B cell (primary cell): Measurements from ENCODE around the gene TBC1D4. TPM values are rescaled to one million over a fixed set of nuclear protein-coding genes. Genes with fewer than 3 reads are reported as not detected.

ENCODE experiments used
- ATAC-seq: fragments of 200-7000 bp; cut with Tn5 transposase; one replicate; pipeline ENCODE4 v1.10.0; 2021; ENCODE audit warnings: low read depth, mild to moderate bottlenecking, moderate number of reproducible peaks, moderate library complexity
- CTCF ChIA-PET: fragments of 350-600 bp; sonication (Branson Sonifier 250); formaldehyde crosslinking; loops from one replicate; lab custom pipeline; 2021; ENCODE audit warnings: antibody characterized with exemption, inconsistent platforms; lab: Charles Lee
- POLR2A ChIA-PET: fragments of 350-600 bp; sonication (Branson Sonifier 250); formaldehyde crosslinking; loops from one replicate; lab custom pipeline; 2021; ENCODE audit warnings: antibody characterized with exemption; lab: Charles Lee
- DNase-seq: peaks from one replicate; pipeline ENCODE4 v3.0.0; 2013
- H2AFZ ChIP-seq: 2 replicates; pipeline ENCODE4 v1.6.1; 2012; ENCODE audit warnings: mild to moderate bottlenecking, low read depth, low read length; ENCODE audit not compliant: insufficient read depth, poor library complexity, severe bottlenecking
- H3K27ac ChIP-seq, 2 donors: 1 replicate in 1 of 2; 2 replicates in 1 of 2; pipeline ENCODE4 v1.5.1; 2012 to 2013; ENCODE audit warnings: low read length in 2 of 2, mild to moderate bottlenecking in 2 of 2, moderate library complexity in 1 of 2
- H3K27me3 ChIP-seq, 4 experiments: fragments of 200-600 bp in 1 of 4; sonication (generic) in 1 of 4; replicated peaks in 1 of 4; 1 replicate in 2 of 4; 2 replicates in 2 of 4; pipeline versions ENCODE4 v1.6.1 to v1.7.0; 2013 to 2016; ENCODE audit warnings: low read length in 3 of 4, mild to moderate bottlenecking in 2 of 4, mixed read lengths in 1 of 4, moderate library complexity in 1 of 4; ENCODE audit not compliant: insufficient read depth in 4 of 4, control insufficient read depth in 3 of 4; ENCODE audit errors: control extremely low read depth in 1 of 4
- H3K36me3 ChIP-seq, 2 experiments: replicated peaks in 1 of 2; 1 replicate in 1 of 2; 2 replicates in 1 of 2; pipeline versions ENCODE4 v1.6.1 to v1.7.1; 2013; ENCODE audit warnings: low read length in 1 of 2; ENCODE audit not compliant: insufficient read depth in 2 of 2, control insufficient read depth in 1 of 2; ENCODE audit errors: control extremely low read depth in 1 of 2, extremely low read depth in 1 of 2
- H3K4me1 ChIP-seq, 2 donors: fragments of 200-600 bp in 1 of 2; sonication (generic) in 1 of 2; 1 replicate in 1 of 2; 2 replicates in 1 of 2; pipeline versions ENCODE4 v1.5.1 to v1.6.1; 2013 to 2017; ENCODE audit warnings: low read length in 2 of 2; ENCODE audit not compliant: control insufficient read depth in 2 of 2, insufficient read depth in 2 of 2
- H3K4me2 ChIP-seq: replicated peaks from 2 replicates; pipeline ENCODE3; 2012; ENCODE audit warnings: mild to moderate bottlenecking, low read depth, low read length; ENCODE audit not compliant: poor library complexity, severe bottlenecking
- H3K4me3 ChIP-seq, 5 experiments: fragments of 200-600 bp in 1 of 5; sonication (generic) in 1 of 5; 1 replicate in 3 of 5; 2 replicates in 2 of 5; pipeline versions ENCODE4 v1.5.1 to v1.7.0; 2011 to 2016; ENCODE audit warnings: low read length in 4 of 5, mild to moderate bottlenecking in 4 of 5, low read depth in 2 of 5, control low read depth in 1 of 5, moderate library complexity in 1 of 5; ENCODE audit not compliant: insufficient read depth in 1 of 5; ENCODE audit errors: control extremely low read depth in 1 of 5, extremely low read depth in 1 of 5
- H3K79me2 ChIP-seq: fragments of 200-600 bp; sonication (generic); one replicate; pipeline ENCODE4 v1.6.0; 2016; ENCODE audit warnings: low read length; ENCODE audit not compliant: control insufficient read depth, insufficient read depth
- H3K9ac ChIP-seq: fragments of 200-600 bp; sonication (generic); 2 replicates; pipeline ENCODE4 v1.6.1; 2017; ENCODE audit warnings: mild to moderate bottlenecking, low read length, moderate library complexity
- H3K9me3 ChIP-seq, 3 donors: one replicate each; pipeline versions ENCODE4 v1.6.1 to v1.7.1; 2013; ENCODE audit warnings: low read length in 2 of 3; ENCODE audit not compliant: control insufficient read depth in 2 of 3, insufficient read depth in 1 of 3; ENCODE audit errors: control extremely low read depth in 1 of 3
- H4K20me1 ChIP-seq: 2 replicates; pipeline ENCODE4 v1.6.0; 2012; ENCODE audit warnings: mild to moderate bottlenecking, low read length; ENCODE audit not compliant: insufficient read depth, control insufficient read depth, poor library complexity, severe bottlenecking
- H3K27ac Mint-ChIP-seq: one replicate; pipeline ENCODE4 v1.8.0; 2021; ENCODE audit warnings: mixed read lengths
- H3K27me3 Mint-ChIP-seq: one replicate; pipeline ENCODE4 v1.8.0; 2021; ENCODE audit warnings: mixed read lengths
- H3K4me1 Mint-ChIP-seq: one replicate; pipeline ENCODE4 v1.8.0; 2021; ENCODE audit warnings: mixed read lengths
- H3K4me3 Mint-ChIP-seq: one replicate; pipeline ENCODE4 v1.8.0; 2021; ENCODE audit warnings: mixed read lengths
- H3K9me3 Mint-ChIP-seq: one replicate; pipeline ENCODE4 v1.8.0; 2022; ENCODE audit warnings: mixed read lengths; ENCODE audit not compliant: insufficient read depth
- CTCF ChIP-seq: fragments of 200-600 bp; IDR thresholded peaks from one replicate; pipeline ENCODE4 v1.8.0; 2022; ENCODE audit warnings: antibody characterized with exemption, mild to moderate bottlenecking
- EZH2 ChIP-seq: IDR thresholded peaks from 2 replicates; pipeline ENCODE4 v1.6.1; 2012; ENCODE audit warnings: borderline replicate concordance, low read depth, mild to moderate bottlenecking, moderate library complexity, low read length; ENCODE audit not compliant: insufficient read depth, poor library complexity, severe bottlenecking
- WGBS: methylation state at CpG from one replicate; pipeline ENCODE4 v1.1.5; 2013; ENCODE audit warnings: missing lambda C conversion rate; ENCODE audit not compliant: insufficient coverage; 5-methylcytosine and 5-hydroxymethylcytosine counted together
- intact Hi-C: fragments of 100-400 bp; cut with micrococcal nuclease; formaldehyde crosslinking; loops from one replicate; pipeline ENCODE4 v1.10.0; 2022
- polyA plus RNA-seq: library from polyadenylated mRNA; depleted of rRNA; stranded (reverse); fragments of >200 nt; gene quantifications from 2 replicates; pipeline ENCODE4 v1.2.3, GENCODE V29; 2012
- total RNA-seq, 2 donors: library from RNA; stranded (reverse); fragments of 120-200 nt in 1 of 2; gene quantifications; 1 replicate in 1 of 2; 2 replicates in 1 of 2; pipeline versions ENCODE4 v1.2.3 to v1.2.4, GENCODE V29; 2013 to 2022

The TBC1D4 gene
- total and polyA plus RNA-seq, 2 donors (not counting 1 experiment from before 2014, with no cell fraction given) = 1.6 to 3.5 TPM

GRCh38 chr13:75318138-75318833 lies 163.7 kb downstream of the TBC1D4 start:
- Histone ChIP-seq H3K27ac (no peak overlapping the region), H3K36me3 (no peaks in the 10 kb centered on the region), H3K9ac (no peak overlapping the region), H2AFZ (no peak overlapping the region), H3K4me2 (no peak overlapping the region), H3K4me1 (no peaks in the 10 kb centered on the region), H3K79me2 (no peaks in the 10 kb centered on the region), H3K9me3 (no peaks in the 10 kb centered on the region), H4K20me1 (no peaks in the 10 kb centered on the region), H3K4me3 (no peak overlapping the region), H3K27me3 (no peaks in the 10 kb centered on the region)
- H3K27ac Mint-ChIP-seq = no peak overlapping the region
- no peaks in the 10 kb centered on the region for H3K4me1 Mint-ChIP-seq
- no peaks in the 10 kb centered on the region for H3K9me3 Mint-ChIP-seq
- H3K27me3 Mint-ChIP-seq = no peaks in the 10 kb centered on the region
- no peak for ATAC-seq
- ChIA-PET CTCF (no interaction called here), POLR2A (no interaction called here)
- TF ChIP-seq CTCF (no peak), EZH2 (no peak)
- intact Hi-C loops = no loop called here
- no CpG with 5 or more reads among the region's 2 CpGs for WGBS
- DNase-seq = no peak
- H3K4me3 Mint-ChIP-seq = no peak overlapping the region

GRCh38 chr13:75316427-75316826 lies 165.5 kb downstream of the TBC1D4 start:
- ATAC-seq (no peak), DNase-seq (no peak)
- no peak overlapping the region for H3K4me3 ChIP-seq
- no peak overlapping the region for H3K4me3 Mint-ChIP-seq
- H3K27ac Mint-ChIP-seq = no peak overlapping the region
- no peaks in the 10 kb centered on the region for H3K36me3 ChIP-seq
- TF ChIP-seq CTCF = no peak
- no peak for TF ChIP-seq EZH2
- H3K4me1 ChIP-seq = no peaks in the 10 kb centered on the region
- H2AFZ ChIP-seq = no peak overlapping the region
- H3K79me2 ChIP-seq = no peaks in the 10 kb centered on the region
- H3K9me3 Mint-ChIP-seq = no peaks in the 10 kb centered on the region
- H4K20me1 ChIP-seq = no peaks in the 10 kb centered on the region
- no peak overlapping the region for H3K9ac ChIP-seq
- CTCF ChIA-PET = interaction anchor here (1.0 kb wide), 1 partner anchor 54 kb away, joined by 3 read pairs; no protein-coding TSS in a partner anchor
- H3K27me3 Mint-ChIP-seq = no peaks in the 10 kb centered on the region
- no CpG with 5 or more reads among the region's 1 CpG for WGBS
- no peaks in the 10 kb centered on the region for H3K27me3 ChIP-seq
- POLR2A ChIA-PET = no interaction called here
- intact Hi-C loops = no loop called here
- H3K27ac ChIP-seq = no peak overlapping the region
- H3K4me1 Mint-ChIP-seq = no peaks in the 10 kb centered on the region
- no peaks in the 10 kb centered on the region for H3K9me3 ChIP-seq
- H3K4me2 ChIP-seq = no peak overlapping the region
